GM10266 (cell line): ENCODE data around the gene ADARB2.

Experiments used
- DNase-seq: peaks from one replicate; pipeline ENCODE4 v3.0.0; 2012; ENCODE audit errors: extremely low spot score
- CTCF ChIP-seq: IDR thresholded peaks from 2 replicates; pipeline ENCODE4 v1.5.1; 2012; ENCODE audit warnings: mild to moderate bottlenecking, low read depth; ENCODE audit not compliant: control insufficient read depth, insufficient read depth; ENCODE audit errors: missing control alignments

ADARB2 gene

GRCh38 chr10:1158066-1158465 lies 579.3 kb downstream of the ADARB2 start:
- no peak for DNase-seq
- TF ChIP-seq CTCF = no peak

- DNase-seq = no peak
- TF ChIP-seq CTCF = no peak
Observed at GRCh38 chr10:1157615-1157933, 579.8 kb downstream of the ADARB2 start.

GRCh38 chr10:1156921-1157614 lies 580.3 kb downstream of the ADARB2 start:
- DNase-seq = no peak
- no peak for TF ChIP-seq CTCF

- no peak for TF ChIP-seq CTCF
- no peak for DNase-seq
Observed at GRCh38 chr10:1156616-1156886, 580.8 kb downstream of the ADARB2 start.

- TF ChIP-seq CTCF = no peak
Observed at GRCh38 chr10:1155791-1156615, 581.3 kb downstream of the ADARB2 start.

GRCh38 chr10:1154531-1155295 lies 582.6 kb downstream of the ADARB2 start:
- no peak for TF ChIP-seq CTCF
- DNase-seq = no peak

More at GRCh38 chr10:1155791-1156615, 581.3 kb downstream of the ADARB2 start:
- DNase-seq = no peak
